ENCODE results near the gene LBP. TPM values are rescaled to one million over a fixed set of nuclear protein-coding genes. Genes with fewer than 3 reads are reported as not detected.

The LBP gene
- total and polyA plus RNA-seq, 2 donors (not counting 3 experiments of a cell fraction or from before 2014, with no cell fraction given), result 0.03 TPM; not detected in 1

DNA sequence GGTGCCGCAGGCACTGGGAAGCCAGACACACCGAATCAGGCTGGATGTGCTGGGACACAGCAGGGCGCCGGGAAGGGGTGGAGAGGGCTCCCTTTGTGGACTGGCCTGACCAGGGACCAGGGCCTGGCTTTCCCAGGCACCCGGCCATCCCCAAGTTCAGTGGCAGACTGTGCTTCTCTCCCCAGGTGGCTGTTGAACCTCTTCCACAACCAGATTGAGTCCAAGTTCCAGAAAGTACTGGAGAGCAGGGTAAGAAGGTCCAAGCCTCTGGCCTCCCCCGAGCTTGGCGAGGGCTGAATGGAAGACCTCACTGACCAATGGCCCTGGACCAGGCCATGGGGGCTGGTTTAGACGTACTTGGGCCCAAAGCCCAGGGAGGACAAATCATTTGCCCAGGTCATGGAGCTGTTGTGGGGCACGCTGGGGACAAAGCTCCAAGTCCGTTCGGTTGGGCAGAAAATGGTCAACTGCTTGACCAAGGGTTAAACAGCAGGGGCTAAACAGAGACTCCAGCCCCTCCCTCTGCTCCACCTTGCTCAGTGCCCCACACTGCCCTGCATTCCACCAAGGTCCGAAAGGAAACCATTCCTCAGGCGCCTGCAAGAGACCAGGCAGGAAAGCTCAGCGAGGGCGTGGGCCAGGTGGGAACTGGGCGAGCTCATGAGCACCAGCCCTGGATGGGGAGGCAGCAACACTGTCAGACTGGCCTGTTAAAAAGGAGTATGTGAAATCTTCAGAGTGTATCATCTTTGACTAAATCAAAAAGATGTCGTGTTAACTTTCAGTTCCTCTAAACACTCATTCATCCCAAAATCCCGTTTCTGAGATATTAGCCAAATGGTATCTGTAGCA lies 9.1 kb downstream of the LBP start:
- BruUV-seq (replicated peaks), result no TSS peak
- intact Hi-C loops (cut with micrococcal nuclease), result no loop called here
- FAIRE-seq (no peak), DNase-seq (ENCODE audit: low read depth, low spot score) (no peak)
- Histone ChIP-seq H3K36me3 (ENCODE audit: control insufficient read depth in 2 of 2, extremely low read depth in 1 of 2, insufficient read depth in 2 of 2, low read length in 2 of 2) (no peaks in the 10 kb centered on the region), H3K9me3 (replicated peaks; ENCODE audit: control insufficient read depth, insufficient read depth, low read length) (no peaks in the 10 kb centered on the region), H3K4me1 (ENCODE audit: control insufficient read depth, extremely low read depth, insufficient read depth, low read length) (no peaks in the 10 kb centered on the region), H3K4me2 (ENCODE audit: insufficient read depth, low read length) (no peak overlapping the region), H3K9me1 (replicated peaks; ENCODE audit: control insufficient read depth, extremely low read depth, insufficient read depth, low read length) (no peaks in the 10 kb centered on the region), H3K27me3 (ENCODE audit: control insufficient read depth in 2 of 2, insufficient read depth in 2 of 2, low read length in 2 of 2) (no peaks in the 10 kb centered on the region), H4K20me1 (replicated peaks; ENCODE audit: control insufficient read depth, extremely low read depth, insufficient read depth, low read length) (no peaks in the 10 kb centered on the region), H3K9ac (replicated peaks; ENCODE audit: extremely low read depth, insufficient read depth, low read length) (no peak overlapping the region), H3K79me2 (ENCODE audit: control insufficient read depth, insufficient read depth, low read length) (no peaks in the 10 kb centered on the region), H3K4me3 (replicated peaks in 1 of 3; ENCODE audit: insufficient read depth in 1 of 3, low read depth in 1 of 3, low read length in 3 of 3) (no peak overlapping the region), H2AFZ (ENCODE audit: low read depth, low read length) (no peak overlapping the region), H3K27ac (ENCODE audit: insufficient read depth, low read depth, low read length) (no peak overlapping the region)
- no peak for TF ChIP-seq JUN (IDR thresholded peaks at IDR 0.05; ENCODE audit: borderline replicate concordance, insufficient read depth, insufficient read length, low read depth)
- TF ChIP-seq, protein P1, sequence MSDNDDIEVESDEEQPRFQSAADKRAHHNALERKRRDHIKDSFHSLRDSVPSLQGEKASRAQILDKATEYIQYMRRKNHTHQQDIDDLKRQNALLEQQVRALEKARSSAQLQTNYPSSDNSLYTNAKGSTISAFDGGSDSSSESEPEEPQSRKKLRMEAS (IDR thresholded peaks at IDR 0.05; ENCODE audit: insufficient read depth, insufficient read length), result no peak
- TF ChIP-seq POLR2A (IDR thresholded peaks at IDR 0.05; ENCODE audit: low read depth, low read length), result no peak
- CTCF ChIA-PET, result interaction anchor here (0.8 to 3.7 kb wide), 6 partner anchors 9 to 791 kb away, joined by 3 to 27 read pairs (median 6); no protein-coding TSS in a partner anchor
- POLR2A ChIA-PET, result no interaction called here
- dilution Hi-C loops (cut with MboI; ENCODE audit: extremely low pct_ligation_motif_present, low sequenced_read_pairs), result no loop called here

DNA sequence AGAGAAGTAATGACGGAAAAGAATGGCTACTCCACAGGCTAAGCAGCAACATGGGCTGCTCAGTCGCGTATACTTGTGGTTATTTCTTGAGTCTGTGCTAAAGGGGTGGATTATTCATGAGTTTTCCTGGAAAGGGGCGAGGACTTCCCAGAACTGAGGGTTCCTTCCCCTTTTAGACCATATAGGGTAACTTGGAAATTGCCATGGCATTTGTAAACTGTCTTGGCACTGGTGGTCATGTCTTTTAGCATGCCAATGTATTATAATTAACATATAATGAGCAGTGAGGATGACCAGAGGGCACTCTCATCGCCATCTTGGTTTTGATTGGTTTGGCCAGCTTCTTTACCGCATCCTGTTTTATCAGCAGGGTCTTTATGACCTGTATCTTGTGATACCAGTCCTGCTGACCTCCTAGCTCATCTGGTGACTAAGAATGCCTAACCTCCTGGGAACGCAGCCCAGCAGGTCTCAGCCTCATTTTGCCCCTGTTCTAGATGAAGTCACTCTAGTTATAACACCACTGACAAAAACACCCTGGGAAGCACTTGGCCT lies 11.4 kb downstream of the LBP start:
- CTCF ChIA-PET, result interaction anchor here (0.7 to 3.7 kb wide), 3 partner anchors 16 to 51 kb away, joined by 4 to 27 read pairs (median 9); no protein-coding TSS in a partner anchor
- no peaks in the 10 kb centered on the region for H3K79me2 ChIP-seq (ENCODE audit: control insufficient read depth, insufficient read depth, low read length)
- no peaks in the 10 kb centered on the region for H3K27me3 ChIP-seq (ENCODE audit: control insufficient read depth in 2 of 2, insufficient read depth in 2 of 2, low read length in 2 of 2)
- no peaks in the 10 kb centered on the region for H3K9me3 ChIP-seq (replicated peaks; ENCODE audit: control insufficient read depth, insufficient read depth, low read length)
- no peak for DNase-seq (ENCODE audit: low read depth, low spot score)
- no peak overlapping the region for H2AFZ ChIP-seq (ENCODE audit: low read depth, low read length)
- intact Hi-C loops (cut with micrococcal nuclease), result no loop called here
- no peak for FAIRE-seq
- BruUV-seq (replicated peaks), result no TSS peak
- dilution Hi-C loops (cut with MboI; ENCODE audit: extremely low pct_ligation_motif_present, low sequenced_read_pairs), result no loop called here
- H3K36me3 ChIP-seq (ENCODE audit: control insufficient read depth in 2 of 2, extremely low read depth in 1 of 2, insufficient read depth in 2 of 2, low read length in 2 of 2), result no peaks in the 10 kb centered on the region
- H3K4me2 ChIP-seq (ENCODE audit: insufficient read depth, low read length), result no peak overlapping the region
- H4K20me1 ChIP-seq (replicated peaks; ENCODE audit: control insufficient read depth, extremely low read depth, insufficient read depth, low read length), result no peaks in the 10 kb centered on the region
- no peak overlapping the region for H3K4me3 ChIP-seq (replicated peaks in 1 of 3; ENCODE audit: insufficient read depth in 1 of 3, low read depth in 1 of 3, low read length in 3 of 3)
- no peaks in the 10 kb centered on the region for H3K4me1 ChIP-seq (ENCODE audit: control insufficient read depth, extremely low read depth, insufficient read depth, low read length)
- POLR2A ChIA-PET, result no interaction called here
- H3K9ac ChIP-seq (replicated peaks; ENCODE audit: extremely low read depth, insufficient read depth, low read length), result no peak overlapping the region
- TF ChIP-seq FOS (IDR thresholded peaks at IDR 0.05; ENCODE audit: borderline replicate concordance, insufficient read depth, low read length) (no peak), POLR2AphosphoS5 (IDR thresholded peaks at IDR 0.05; ENCODE audit: insufficient read depth, low read depth, low read length) (no peak), JUN (IDR thresholded peaks at IDR 0.05; ENCODE audit: borderline replicate concordance, insufficient read depth, insufficient read length, low read depth) (no peak), POLR2A (IDR thresholded peaks at IDR 0.05; ENCODE audit: low read depth, low read length) (no peak), MYC (IDR thresholded peaks at IDR 0.05; ENCODE audit: low read depth, low read length) (no peak), EZH2 (IDR thresholded peaks at IDR 0.05; ENCODE audit: borderline replicate concordance, low read depth, low read length, severe bottlenecking) (no peak), GATA2 (IDR thresholded peaks at IDR 0.05; ENCODE audit: insufficient read depth, insufficient read length, low read depth, low read length) (no peak)
- TF ChIP-seq, protein P1 (IDR thresholded peaks at IDR 0.05; ENCODE audit: insufficient read depth, insufficient read length), result no peak
- TF ChIP-seq, protein P2, sequence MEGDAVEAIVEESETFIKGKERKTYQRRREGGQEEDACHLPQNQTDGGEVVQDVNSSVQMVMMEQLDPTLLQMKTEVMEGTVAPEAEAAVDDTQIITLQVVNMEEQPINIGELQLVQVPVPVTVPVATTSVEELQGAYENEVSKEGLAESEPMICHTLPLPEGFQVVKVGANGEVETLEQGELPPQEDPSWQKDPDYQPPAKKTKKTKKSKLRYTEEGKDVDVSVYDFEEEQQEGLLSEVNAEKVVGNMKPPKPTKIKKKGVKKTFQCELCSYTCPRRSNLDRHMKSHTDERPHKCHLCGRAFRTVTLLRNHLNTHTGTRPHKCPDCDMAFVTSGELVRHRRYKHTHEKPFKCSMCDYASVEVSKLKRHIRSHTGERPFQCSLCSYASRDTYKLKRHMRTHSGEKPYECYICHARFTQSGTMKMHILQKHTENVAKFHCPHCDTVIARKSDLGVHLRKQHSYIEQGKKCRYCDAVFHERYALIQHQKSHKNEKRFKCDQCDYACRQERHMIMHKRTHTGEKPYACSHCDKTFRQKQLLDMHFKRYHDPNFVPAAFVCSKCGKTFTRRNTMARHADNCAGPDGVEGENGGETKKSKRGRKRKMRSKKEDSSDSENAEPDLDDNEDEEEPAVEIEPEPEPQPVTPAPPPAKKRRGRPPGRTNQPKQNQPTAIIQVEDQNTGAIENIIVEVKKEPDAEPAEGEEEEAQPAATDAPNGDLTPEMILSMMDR (IDR thresholded peaks at IDR 0.05; ENCODE audit: extremely low read depth in 1 of 2, insufficient read depth in 1 of 2, low read depth in 1 of 2, low read length in 2 of 2), result no peak
- no peak overlapping the region for H3K27ac ChIP-seq (ENCODE audit: insufficient read depth, low read depth, low read length)
- H3K9me1 ChIP-seq (replicated peaks; ENCODE audit: control insufficient read depth, extremely low read depth, insufficient read depth, low read length), result no peaks in the 10 kb centered on the region

All from endothelial cell of umbilical vein (primary cell).